CD4-positive, alpha-beta T cell treated with Interleukin-6 at 100 ng/mL for 8 hours (primary cell): ENCODE data around the gene STPG1.

Experiments
- DNase-seq: peaks from one replicate; pipeline ENCODE4 v3.0.0-alpha.2; 2020; ENCODE audit warnings: mixed read lengths, low spot score

STPG1 gene

GRCh38 chr1:24369801-24370200 is 43.8 kb downstream of the STPG1 start:
- no peak for DNase-seq

- DNase-seq: no peak
Observed at GRCh38 chr1:24369199-24369598, 44.4 kb downstream of the STPG1 start.

DNA sequence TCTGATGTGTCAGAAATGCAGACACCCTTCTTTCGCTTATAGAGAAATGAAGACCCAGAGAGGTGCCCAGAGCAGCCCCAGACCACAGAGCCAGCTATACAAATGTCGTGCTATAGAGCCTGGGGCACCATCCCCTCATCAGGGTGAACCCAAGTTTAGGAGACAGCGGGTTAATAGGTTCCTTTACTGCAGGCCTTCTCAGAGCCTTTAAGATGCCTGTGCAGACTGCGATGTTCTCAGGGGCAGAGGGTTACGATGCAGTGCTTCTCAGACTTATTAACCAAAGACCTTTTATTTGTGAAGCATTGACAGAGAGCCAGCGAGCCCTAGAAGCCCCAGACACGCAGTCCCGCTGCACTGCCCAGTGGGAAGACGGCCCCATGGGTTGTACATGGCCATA is 46.9 kb downstream of the STPG1 start:
- no peak for DNase-seq

GRCh38 chr1:24364975-24365678 is 48.5 kb downstream of the STPG1 start:
- DNase-seq: no peak

GRCh38 chr1:24364605-24364974 is 49.0 kb downstream of the STPG1 start:
- no peak for DNase-seq

GRCh38 chr1:24363994-24364393 is 49.6 kb downstream of the STPG1 start:
- no peak for DNase-seq

DNA sequence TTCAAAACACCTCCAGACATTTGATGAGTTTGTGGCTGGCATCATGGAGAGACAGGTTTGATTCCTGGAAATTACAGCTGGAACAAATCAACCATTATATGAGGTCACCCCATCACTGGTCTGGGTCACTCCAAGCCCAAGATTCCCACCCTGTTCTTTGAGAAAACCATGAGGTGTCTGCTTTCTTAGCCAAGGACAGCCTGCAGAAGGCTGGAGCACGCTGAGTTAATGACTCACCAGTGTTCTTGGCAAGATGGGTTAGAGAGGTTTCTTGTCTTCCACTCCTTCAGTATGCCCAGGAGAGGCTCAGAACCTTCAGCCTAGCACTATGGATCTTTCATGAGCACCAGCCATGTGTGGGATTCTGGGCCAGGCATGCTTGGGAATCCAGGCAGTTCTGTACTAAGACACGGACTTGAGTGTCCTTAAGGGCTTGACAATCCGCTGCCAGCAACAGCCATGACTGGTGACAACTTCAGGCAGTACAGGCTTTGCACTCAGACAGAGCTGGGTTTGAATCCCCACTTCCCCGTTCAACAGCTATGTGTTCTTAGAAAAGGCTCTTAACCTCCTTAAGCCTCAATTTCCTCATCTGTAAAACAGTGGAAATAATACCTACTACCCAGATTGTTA is 50.5 kb downstream of the STPG1 start:
- DNase-seq: no peak

DNA sequence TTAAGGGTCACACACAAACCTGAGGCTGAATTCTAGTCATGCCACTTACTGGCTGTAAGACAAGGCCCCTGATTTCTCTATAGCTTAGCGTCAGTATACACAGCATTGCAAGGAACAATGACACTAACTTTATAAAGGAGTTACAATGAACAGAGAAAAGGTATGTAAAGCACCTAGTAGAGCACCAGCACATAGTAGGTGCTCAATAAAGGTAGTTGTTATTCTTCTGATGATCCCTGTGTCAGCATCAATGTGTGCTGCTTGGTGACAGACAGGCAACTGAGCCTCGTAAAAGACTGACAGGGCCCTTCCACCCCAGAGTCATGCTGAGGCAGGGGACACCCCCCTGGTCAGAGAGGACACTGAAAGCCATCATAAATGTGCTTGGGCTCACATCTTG is 51.2 kb downstream of the STPG1 start:
- DNase-seq: no peak

- no peak for DNase-seq
Observed at GRCh38 chr1:24361811-24362210, 51.8 kb downstream of the STPG1 start.

DNA sequence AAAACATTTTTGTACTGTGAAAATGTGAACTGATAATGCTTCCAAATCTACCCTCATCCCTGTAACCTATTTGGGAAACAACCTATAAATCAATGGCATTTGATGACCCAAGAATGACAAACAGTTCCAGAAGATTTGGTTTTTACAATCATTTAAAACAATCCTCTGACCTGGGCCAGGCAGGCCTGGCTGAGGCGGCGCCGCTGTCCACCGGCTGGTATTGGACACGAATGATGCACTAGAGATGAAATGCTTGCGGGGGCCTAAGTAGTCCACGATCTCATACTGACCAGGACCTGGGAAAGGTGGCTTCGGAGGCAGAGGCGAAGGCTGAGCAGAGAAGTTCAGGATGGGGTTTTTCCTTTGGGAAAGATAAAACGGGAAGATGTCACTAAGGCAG is 52.9 kb downstream of the STPG1 start:
- no peak for DNase-seq

DNA sequence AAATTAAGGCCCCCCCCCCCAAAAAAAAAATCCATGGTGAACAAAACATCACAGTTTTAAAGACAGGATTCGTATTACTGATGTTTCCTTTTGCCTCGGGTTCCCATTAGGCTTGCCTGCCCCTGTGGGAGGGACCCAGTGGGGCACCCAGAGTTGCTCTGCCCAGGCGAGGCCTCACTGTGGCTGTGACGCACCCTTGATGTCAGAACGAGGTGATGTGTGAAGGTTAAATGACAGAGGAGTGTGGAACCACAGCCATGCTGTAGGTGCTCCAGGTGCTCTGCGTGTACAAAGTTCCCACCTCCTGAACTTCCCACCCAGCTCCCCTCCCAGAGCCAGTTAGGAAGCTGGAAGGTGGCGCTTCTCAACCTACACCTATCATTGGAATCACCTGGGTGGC is 56.5 kb downstream of the STPG1 start:
- no peak for DNase-seq

GRCh38 chr1:24355466-24355865 is 58.1 kb downstream of the STPG1 start:
- DNase-seq: no peak

DNA sequence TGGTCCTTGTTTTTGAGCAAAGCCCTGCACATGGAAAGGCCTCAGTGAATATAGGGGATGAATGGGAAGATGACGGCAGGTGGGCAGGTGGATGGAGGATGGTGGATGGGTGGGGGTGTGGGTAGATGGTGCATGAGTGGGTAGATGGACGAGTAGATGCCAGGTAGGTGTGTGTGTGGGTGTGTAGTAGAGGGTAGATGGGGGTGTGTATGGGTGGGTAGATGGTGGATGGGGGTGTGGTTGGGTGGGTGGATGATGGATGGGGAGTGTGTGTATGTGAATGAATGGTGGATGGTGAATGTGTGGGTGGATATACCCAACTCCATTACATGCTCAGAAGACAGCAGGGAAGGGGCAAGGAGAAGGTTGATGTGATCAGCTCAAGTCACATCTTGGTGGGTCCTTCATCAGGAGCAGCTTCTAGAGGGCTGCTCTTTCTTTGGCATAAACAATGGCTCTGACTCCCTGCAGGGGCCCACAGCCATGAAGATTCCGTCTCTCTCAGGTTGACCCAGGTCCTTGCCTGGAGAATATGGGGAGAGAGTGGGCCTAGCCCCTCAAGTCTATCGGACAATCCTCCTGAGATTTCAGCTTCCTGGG is 60.2 kb downstream of the STPG1 start:
- no peak for DNase-seq

DNA sequence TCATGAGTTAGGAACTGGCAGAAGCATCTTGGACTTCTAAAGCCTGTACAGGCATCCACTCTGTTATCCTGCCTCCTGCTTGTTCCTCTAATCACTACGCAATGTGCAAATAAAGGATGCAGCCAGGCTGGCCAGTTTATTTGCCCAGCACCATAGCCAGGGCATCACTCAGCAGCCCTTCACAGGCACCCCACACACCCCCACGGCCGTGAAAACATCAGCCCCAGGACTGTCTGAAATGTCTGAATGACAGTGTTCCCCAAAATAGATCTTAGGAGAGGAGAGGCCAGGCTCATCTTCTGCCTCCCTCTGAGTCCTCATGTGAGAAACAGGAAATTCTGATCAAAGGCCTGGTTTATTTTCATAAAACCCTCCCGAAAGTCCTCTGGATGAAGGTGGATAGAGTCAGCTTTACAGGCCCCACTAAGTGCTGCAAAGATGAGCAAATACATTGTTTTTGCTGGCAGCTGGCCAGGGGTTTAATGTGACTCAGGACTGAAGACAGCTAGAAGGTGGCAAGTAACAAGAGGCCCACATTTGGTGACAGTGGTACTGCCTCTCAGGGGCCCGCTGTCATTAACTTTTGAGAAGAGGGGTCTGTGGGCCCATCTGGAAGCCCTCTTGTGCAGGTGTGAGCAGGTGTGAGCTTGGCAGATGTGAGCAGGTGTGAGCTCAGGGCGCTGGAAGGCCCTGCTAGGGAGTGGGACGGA is 61.5 kb downstream of the STPG1 start:
- DNase-seq: no peak

GRCh38 chr1:24351247-24351646 is 62.3 kb downstream of the STPG1 start:
- DNase-seq: no peak

DNA sequence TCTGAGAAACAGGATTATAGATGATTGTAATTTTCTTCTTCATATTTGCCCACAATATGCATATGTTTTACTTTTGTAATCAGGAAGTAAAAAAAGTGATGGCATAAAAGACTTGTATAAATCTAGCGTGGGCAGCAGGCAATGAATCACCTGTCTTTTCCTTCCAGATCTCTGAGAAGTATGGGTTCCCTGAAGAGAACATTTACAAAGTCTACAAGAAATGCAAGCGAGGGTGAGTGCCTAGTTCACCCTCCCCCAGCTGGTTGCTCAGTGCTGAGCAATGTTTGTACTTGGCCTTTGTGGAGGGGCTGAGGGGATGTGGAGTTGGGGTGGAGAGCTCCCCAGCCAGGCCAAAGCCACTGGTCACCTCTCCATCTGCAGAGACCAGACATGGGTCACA is 63.7 kb downstream of the STPG1 start:
- no peak for DNase-seq

DNA sequence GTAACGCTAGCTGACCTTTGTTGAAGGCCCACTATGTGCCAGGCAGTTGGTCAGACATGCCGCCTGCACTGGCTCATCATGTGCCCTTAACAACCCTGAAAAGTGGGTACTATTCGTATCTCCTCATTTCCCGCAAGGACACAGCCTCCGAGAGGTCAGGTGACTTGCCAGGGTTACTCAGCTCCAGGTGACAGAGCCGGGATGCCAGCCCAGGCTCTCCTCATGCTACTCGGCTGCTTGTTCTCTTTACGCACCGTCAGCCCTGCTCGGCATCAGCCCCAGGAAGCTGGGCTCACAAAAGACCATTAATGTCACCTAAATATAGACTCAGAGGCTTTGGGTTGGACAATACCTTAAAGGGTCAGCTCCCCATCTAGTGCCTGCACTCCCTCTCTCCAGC is 65.4 kb downstream of the STPG1 start:
- no peak for DNase-seq

GRCh38 chr1:24347159-24347934 is 66.2 kb downstream of the STPG1 start:
- no peak for DNase-seq

DNA sequence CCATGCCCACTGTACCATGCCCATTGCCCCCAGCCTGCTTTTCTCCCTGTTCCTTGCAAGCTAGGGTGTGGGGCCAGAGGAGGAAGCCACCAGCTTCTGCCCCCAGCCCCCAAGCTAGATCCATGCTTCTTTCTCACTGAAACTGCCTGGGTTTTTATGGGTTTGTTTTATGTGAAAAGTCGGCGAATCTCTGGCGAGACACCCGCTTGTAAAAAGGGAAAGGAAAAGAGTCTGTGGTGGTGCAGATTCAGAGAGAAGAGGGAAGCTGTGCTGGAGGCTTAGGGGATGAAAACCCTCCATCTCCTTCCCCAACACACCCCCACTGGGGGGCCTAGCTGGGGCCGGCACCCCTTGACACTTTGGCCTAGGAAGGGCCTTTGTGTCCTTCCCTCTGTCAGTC is 68.2 kb downstream of the STPG1 start:
- no peak for DNase-seq

GRCh38 chr1:24344090-24344742 is 69.4 kb downstream of the STPG1 start:
- no peak for DNase-seq

DNA sequence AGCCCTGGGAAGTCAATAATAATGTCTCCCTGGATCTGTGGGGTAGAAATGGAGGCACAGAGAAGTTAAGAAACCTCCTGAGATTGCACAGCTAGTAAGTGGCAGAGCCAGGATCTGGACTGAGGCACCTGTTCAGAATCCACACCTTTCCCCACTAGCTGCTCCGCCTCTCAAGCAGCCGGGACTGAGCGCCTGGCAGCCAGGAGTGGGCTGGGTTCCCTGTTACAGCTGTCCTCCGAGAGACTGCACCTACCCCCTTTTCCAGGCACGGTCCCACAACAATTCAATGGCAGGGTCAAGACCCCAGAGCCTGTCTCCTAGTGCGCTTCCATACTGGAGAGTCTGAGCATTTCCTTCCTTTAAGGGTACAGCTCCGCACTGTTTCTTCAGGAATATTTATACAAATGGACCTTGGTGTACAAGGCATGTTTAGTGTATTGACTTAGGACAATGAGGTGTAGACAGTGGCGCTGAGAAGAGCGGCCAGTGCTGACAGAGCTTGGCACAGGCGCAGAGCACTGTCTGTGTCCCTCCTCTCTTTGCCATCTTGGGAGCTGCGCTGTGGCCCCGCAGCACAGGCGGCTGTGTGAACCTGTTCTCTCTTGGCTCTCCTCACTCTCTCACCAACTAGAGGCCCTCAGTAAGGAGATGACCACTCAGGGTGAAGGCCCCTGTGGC is 70.0 kb downstream of the STPG1 start:
- DNase-seq: no peak
